Stomach (tissue), 4 donors: Measurements from ENCODE around the gene ACBD4.

Source experiments
- EP300 ChIP-seq: sonication (generic); formaldehyde crosslinking; IDR thresholded peaks from one replicate; pipeline ENCODE4 v1.6.1; 2017; ENCODE audit warnings: antibody characterized with exemption
- POLR2A ChIP-seq, 4 donors: fragments of 450-650 bp; IDR thresholded peaks; one replicate each; pipeline ENCODE4 v1.6.1; 2016; ENCODE audit warnings: antibody characterized with exemption in 4 of 4, control low read depth in 2 of 4, mild to moderate bottlenecking in 1 of 4, moderate library complexity in 1 of 4
- POLR2AphosphoS5 ChIP-seq, 3 donors: sonication (generic); formaldehyde crosslinking; IDR thresholded peaks; one replicate each; pipeline ENCODE4 v1.6.1; 2016; ENCODE audit warnings: antibody characterized with exemption in 3 of 3
- TF ChIP-seq, protein P1 (sequence below), 7 experiments: fragments of 450-650 bp in 4 of 7; fragments of 200-600 bp in 3 of 7; sonication (generic) in 3 of 7; IDR thresholded peaks; one replicate each; pipeline ENCODE4 v1.5.1; 2016 to 2019; ENCODE audit warnings: antibody characterized with exemption in 7 of 7, control low read depth in 2 of 7, mild to moderate bottlenecking in 1 of 7

GRCh38 chr17:45132320-45132571 is 3.2 kb upstream of the ACBD4 start, which contains the start of gene PLCD3:
- TF ChIP-seq POLR2AphosphoS5 (IDR thresholded peaks at IDR 0.05) = no peak
- TF ChIP-seq POLR2A (IDR thresholded peaks at IDR 0.05) = no peak
- TF ChIP-seq, protein P1, sequence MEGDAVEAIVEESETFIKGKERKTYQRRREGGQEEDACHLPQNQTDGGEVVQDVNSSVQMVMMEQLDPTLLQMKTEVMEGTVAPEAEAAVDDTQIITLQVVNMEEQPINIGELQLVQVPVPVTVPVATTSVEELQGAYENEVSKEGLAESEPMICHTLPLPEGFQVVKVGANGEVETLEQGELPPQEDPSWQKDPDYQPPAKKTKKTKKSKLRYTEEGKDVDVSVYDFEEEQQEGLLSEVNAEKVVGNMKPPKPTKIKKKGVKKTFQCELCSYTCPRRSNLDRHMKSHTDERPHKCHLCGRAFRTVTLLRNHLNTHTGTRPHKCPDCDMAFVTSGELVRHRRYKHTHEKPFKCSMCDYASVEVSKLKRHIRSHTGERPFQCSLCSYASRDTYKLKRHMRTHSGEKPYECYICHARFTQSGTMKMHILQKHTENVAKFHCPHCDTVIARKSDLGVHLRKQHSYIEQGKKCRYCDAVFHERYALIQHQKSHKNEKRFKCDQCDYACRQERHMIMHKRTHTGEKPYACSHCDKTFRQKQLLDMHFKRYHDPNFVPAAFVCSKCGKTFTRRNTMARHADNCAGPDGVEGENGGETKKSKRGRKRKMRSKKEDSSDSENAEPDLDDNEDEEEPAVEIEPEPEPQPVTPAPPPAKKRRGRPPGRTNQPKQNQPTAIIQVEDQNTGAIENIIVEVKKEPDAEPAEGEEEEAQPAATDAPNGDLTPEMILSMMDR (IDR thresholded peaks at IDR 0.05) = no peak
- TF ChIP-seq EP300 = no peak
